Endometrial microvascular endothelial cells (primary cell): ENCODE measurements around the gene TBX1. TPM values are rescaled to one million over a fixed set of nuclear protein-coding genes. Genes with fewer than 3 reads are reported as not detected.

Experiments
- in situ Hi-C: cut with HindIII; loops from 2 replicates; pipeline ENCODE4 v1.10.0; 2017; ENCODE audit warnings: low sequenced_read_pairs, low pct_unique_long_range_greater_than_20kb; ENCODE audit errors: inconsistent ontology term
- total RNA-seq: library from RNA; depleted of rRNA; stranded (reverse); fragments of >200 nt; gene quantifications from one replicate; pipeline ENCODE4 v1.2.3, GENCODE V29; 2015; ENCODE audit errors: inconsistent ontology term

The TBX1 gene
- total RNA-seq, 1 donor from 2014 or later, result not detected

DNA sequence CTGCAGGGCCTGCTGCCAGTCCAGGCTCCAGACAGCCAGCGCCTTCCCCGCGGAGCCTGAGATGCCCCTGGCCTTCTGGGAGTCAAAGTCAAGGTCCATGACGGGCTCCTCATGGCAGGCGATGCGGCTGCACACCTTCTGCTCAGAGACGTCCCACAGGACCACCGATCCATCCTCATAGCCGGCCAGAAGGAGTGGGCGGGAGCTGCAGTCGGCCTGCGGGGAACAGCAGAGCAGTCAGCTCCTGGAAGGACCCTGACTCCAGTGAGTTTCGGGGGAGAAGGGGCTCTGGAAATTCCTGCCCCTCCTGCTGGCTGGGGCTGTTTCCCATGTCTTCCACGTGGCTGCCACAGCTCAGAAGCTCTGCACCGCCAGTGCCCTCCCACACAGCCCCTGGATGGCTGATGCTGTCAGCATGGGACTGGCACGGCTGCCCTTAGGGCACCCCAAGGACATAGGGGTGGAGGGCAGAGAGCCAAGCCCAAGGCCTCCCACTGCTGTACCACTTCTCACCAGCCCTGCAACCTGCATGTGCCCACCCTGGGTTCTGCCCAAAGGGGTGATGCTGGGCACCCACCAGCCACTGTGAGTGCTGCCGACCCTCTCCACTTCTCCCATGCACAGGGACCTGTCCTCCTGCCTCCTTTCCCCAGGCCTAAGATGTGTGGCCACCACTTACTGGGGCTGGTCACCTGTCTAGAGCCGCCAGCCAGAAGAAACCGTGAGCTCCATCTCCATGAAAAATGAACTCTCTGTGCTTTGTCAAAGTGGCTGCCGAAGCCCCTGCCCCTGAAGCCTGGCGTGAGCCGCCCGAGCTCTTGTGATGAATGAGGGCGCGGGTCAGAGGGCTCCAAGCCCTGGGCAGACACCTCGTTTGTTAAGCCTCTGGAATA, 41.7 kb downstream of the TBX1 start:
- in situ Hi-C loops, result no loop called here

DNA sequence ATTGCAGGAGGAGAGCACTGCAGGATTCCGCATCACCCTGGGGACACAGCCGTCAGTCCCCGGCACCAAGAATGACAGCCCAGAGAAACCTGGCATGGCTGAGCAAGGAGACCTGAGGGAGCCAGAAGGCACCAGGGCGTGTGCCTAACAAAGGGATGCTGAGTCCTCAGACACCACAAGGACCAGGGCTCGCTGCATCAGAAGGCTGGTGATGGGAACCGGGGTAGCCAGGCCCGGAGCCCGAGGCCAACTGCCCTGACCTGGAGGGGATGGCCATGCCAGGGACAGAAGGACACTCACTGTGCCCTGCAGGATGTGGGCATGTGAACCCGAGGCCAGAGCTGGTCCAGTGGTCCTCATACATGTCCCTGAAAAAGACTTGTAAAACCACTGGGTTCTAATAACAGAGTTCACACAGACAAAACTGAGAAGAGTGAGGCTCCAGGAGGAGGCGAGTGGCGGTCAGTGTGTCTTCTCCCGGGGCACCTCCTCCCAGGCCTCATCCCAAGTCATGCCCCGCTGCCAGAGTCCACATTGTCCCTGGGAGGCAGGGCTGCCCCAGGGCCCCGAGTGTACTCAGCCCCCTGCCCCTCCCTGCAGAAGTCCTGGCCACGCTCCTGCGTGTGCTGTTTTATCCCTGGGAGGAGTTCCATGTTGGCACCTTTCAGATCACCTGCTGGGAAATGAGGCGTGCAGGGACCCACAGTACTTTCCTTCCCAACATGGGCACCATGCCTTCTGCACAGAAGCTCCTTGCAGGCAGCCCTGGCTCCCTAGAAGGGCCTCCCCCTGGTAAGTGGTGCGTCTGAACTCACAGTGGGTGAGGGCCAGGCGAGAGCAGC, 42.5 kb downstream of the TBX1 start:
- in situ Hi-C loops, result no loop called here

DNA sequence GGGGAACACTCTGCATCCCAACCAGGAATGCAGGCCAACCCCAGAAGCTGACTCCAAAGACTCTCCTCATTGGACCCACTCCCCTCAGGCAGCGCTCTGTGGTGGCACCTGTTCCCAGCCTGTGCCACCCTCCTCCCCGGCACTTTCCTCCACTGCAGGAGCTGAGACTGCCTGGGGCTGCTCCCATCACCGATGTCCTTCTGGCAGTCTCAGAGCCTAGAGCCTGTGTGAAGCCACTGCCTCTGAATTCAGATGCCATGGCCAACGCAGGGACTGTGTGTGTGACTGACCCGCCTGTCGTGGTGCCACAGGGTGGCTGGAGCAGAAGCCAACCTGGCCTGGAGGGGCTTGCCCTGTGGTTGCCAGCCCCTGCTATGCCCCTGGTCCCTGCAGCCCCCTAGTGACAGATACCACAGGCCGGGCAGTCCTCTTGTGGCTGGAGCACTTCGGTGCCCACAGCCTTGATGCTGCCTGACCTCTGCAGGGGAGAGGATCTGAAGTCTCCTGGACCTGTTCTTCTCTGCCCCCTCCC, 43.2 kb downstream of the TBX1 start:
- in situ Hi-C loops, result no loop called here

DNA sequence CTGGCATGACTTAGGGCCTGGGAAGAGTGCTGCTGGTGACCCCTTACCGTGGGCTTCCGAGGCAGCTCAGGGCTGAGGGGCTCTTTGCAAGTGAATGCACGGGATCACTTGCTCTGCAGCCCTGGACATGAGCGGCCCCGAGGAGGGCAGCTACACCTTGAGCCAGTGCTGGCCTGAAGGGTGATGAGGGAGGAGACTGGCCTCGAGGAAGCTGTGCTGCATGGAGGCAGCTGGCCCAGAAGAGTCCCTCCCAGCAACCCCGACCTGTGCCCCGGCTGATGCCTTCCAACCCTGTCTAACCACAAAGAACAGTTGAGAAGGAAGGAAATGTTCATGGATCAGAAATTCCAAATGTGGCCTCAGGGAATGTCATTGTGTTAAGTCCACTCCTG, 45.2 kb downstream of the TBX1 start:
- in situ Hi-C loops, result no loop called here

DNA sequence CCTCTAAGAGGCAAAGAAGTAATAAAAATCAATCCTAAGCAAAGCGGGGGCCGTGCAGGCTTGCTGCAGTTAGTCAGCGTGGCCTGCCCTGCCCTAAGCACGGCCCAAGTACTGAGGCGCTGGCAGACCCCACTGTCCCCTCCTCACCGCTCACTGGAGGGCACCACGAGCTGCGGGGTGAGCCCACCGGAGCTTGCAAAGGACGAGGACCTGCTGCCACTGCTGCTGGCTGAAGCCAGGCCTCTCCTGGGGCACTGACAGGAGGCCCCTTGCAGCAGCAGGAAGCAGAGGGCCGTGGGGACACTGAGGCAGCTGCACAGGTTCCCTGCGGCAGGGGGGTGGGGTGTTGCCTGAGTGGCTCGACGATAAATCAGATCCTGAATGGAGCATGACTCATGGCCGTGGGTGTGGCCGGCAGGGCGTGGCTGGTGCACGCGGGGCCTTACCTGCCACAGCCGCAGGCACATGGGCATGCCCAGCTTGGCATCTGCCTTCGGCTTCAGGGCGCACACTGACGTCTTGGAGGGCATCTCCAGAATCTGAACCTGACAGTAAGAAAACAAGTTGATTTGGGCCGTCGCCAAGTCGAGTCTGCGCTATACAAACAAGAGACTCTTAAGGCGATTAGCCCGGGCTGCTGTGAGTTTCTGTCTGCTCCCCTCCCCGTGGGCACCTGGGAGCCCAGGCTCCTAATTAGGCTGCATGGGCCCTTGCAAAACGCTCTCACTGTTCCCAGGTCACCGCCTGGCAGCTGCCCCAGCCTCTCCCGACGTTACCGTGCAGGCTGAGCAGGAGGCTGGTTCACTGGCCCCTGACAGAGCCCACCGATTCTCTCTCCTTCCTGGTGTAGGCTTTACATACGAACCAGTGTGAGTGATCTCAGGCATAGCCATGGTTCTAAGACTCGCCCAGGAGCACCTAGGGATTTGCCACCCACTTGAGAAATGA, 45.9 kb downstream of the TBX1 start:
- in situ Hi-C loops, result no loop called here

DNA sequence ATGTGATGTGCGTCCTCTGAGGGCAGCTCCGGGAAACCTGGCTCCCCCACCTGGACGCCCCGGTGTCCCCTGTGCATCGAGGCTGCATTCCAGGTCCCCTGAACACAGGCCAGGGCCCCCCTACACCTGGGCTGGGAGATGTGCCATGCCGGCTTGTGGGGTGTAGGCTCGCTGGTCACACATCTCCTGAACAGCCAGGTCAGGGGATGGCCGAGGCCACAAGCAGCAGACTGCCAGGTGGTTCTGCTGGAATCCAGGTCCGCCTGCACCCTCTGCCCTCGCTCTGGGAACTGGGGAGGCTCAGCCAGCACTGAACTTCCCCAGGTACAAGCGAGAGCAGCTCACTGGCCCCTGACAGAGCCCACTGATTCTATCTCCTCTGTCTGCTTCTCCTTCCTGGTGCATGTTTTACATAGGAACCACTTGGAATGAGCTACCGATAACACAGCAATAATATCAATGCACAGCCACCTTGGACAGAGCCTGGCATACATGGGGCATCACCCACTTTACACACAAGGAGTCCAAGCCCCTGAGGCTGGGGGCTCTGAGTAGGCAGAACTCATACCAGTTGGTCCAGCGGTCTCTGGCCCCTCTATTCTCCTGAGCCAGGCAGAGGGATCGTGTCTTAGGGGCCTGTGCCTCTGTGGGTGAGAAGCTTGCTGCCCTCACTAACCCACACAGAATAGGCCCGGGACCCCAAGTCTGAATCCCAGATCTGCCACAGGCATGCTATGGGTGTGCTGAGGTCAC, 46.8 kb downstream of the TBX1 start:
- in situ Hi-C loops, result no loop called here

DNA sequence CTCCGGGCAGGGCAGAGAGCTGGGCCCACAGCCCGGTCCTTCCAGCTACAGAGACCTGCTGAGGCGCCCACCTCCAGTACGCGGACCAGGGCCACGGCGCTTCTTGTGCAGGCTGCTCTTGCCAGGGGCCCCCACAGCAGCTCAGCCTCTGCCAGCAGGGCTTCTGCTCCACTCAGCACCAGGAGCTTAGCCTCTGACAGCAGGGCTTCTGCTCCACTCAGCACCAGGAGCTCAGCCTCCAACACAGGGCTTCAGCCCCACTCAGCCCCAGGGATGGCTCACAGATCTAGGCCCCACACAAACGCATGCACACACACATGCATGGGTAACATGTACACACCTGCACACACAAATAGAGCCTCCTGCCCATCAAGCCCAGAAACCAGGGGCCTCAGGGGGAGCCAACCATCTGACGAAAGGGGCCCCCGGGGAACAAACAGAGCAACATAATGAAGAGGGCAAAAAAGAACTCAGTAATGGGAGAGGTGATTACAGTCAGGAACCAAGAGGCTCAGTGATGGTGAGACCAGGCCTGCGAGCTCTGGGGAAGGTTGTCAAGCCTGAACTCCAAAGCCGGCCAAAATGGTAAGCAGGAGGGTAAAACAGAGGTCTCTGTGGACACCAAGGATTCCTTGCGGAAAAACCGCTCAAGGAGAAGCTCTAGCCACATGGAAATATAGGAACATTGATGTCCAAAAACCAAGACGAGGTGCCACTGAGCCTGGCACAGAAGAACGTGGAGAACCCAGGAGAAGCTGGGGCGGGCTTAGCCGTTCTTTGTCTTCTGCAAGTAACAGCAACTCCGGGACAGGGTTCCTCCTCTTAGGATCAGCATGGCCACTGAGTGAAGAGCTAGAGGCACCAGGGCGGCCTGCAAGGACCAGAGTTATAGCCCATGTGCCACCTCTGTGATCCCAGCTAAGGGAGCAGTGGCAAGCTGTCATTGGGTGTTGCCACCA, 47.6 kb downstream of the TBX1 start:
- in situ Hi-C loops, result no loop called here

DNA sequence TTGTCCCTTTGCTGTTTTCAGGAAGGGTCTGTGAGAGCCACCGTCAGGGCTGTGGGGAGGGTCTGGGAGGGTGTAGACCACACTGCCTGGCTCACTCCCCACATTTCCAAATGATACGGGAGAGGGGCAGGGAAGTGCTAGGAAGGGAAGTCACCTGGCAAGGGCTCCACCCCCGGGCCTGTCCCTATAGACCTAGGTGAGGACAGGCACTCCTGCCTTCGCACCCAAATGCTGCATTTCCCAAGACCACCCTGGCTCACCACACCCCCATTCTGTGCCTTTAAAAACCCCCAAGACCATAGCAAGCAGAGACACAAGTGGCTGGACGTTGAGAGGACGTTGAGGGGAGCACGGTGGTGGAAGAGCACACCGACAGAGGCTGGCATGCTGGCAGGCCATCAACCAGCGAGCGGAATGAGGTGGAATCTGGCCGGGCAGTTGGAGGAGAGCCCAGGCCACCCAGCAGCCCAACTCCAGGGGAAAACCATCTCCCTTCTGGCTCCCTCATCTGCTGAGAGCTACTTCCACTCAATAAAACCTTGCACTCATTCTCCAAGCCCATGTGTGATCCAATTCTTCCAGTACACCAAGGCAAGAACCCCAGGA, 48.4 kb downstream of the TBX1 start:
- in situ Hi-C loops, result no loop called here

DNA sequence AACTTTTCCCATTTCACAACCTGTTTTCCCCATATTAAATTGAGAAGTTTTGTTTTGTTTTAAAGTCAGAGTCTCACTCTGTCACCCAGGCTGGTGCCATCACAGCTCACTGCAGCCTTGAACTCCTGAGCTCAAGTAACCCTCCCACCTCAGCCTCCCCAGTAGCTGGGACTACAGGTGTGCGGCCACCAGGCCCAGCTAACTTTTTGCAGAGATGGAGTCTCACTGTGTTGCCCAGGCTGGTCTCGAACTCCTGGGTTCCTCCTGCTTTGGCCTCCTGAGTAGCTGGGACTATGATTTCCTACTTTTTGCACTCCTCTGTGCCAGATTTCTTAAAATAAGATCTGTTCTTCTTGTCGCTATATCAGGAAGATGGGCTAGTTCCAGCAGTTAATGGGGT, 49.2 kb downstream of the TBX1 start:
- in situ Hi-C loops, result no loop called here

DNA sequence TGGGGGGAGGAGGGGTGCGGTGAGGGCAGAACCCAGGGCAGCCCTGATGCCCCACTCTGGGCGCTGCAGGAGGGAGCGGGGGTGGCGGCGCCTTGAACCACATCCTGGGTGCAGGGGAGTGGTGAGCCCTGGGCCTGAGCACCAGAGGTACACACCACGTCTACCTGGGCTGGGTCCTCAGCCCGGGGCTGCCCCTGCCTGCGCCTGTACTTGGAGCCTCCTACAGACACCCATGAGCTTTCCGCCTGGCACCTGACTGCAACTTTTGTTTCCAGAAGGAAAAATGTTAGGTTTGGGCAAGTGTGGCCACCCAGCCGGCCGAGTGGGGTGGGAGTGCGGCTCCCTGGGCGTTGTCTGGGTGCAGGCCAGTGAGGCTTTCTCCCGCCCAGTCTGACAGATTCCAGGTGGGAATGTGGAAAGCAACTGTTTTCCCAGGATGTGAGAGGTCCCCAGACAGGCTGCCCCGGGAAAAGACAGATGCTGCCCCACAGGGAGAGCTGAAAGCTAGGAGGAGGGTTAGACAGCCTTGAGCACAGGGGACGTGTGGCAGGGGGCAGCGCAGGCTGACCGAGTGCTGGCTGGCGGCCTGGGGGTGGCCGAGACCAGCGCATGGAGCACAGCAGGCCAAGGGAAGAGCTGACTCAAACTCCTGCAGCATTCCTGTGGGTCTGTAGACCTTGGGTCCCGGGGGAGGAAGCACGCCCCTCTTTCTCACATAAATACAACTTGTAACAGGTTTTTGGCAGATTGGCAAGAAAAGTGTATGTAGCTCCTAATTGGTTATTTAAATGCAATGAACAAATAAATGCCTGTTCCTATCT, 50.0 kb downstream of the TBX1 start:
- in situ Hi-C loops, result no loop called here

DNA sequence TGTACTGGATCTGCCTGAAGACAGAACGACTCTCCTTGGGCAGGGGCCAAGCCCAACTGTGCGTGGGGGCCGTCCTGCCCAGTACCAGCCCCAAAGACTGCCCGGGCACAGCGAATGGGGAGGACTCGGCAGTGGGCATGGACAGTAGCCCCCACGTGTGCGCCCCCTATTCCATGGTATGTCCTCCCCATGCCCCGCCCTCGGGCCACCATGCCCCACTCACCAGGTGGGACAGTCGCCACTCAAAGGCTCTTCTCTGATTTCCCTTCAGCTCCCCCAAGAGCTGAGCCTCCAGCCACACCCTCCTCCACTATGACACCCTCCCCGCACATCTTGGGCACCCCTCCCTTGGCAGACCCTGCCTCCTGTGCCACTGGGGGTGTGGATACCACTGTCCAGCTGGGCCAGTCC, 50.6 kb downstream of the TBX1 start:
- in situ Hi-C loops, result no loop called here

DNA sequence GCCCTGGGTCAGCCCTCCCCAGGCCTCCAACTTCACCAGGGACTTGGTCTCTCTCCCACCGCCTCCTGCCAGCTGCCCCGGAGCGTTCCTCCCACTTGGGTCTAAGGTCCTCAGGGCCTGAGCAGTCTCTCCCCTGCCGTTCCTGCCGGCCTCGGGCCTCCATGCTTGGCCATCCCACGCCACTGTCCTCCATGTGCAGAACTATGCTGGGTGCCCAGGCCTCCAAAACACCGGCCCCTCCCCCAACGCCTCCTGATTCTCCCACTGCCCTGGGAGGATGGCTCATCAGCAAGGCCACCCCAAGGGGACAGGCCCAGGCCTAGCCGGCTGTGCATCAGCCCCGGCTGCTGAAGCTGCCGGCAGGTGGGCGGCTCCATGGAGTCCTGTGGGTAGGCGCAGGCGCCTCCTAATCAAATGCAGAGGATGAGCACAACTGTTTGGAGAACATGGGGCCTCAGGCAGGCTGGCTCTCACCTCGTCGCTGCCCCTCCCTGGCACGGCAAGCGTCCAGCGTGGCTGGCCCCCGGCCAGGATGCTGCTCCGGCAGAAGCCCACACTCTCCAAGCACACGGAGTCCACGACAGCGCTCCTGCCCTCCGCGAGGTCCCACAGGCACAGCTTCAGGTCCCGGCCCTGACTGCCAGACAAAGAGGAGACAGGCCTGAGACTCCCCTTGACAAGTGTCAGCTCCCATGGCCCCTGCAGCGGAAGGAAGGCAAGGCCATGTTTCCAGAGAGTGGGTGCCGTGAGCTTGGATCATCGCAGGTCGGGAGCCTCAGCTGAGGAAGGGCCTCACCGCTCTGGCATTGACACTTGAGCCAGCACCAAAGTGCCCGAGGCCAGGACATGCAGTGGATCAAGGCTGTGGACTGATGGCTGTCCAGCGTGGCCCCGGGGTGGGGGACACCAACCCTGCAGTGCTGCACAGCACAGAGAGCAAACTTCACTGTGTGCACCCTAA, 51.5 kb downstream of the TBX1 start:
- in situ Hi-C loops, result no loop called here

DNA sequence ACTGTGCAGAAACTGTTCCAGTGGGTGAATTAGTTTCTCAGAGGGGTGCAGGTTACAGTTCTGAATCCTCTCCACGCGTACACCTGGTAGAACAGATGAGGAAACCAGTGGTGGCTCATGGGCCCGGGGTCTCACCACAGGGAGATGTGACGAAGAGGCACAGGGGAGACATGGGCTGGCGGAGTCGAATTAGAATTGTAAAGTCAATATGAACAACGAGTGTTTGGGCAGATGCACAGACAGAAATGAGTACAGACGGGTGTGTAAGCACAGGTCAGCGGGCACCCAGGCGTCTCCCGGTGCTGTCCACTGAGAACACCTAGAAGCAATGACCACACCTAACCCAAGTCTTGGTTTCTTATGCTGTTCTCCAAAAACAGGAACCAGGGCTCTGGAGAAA, 52.3 kb downstream of the TBX1 start:
- in situ Hi-C loops, result no loop called here

DNA sequence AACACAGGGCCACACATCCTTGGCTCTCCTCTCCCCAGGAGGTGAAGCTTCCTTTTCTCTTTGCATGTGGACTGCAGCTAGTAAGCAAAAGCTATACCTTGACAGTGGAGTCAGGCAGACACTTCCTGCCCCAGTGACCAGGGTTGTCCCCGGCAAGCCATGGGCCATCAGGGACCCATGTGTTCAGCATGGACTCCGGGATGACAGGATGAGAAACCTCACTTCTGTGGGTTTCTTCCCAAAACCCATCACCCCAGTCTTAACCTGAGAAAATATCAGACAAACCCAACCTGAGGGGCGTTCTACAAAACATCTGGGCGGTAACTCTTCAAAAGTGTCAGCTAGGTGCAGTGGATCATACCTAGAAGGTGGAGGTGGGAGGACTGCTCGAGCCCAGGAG, 53.9 kb downstream of the TBX1 start:
- in situ Hi-C loops, result no loop called here
